GM19035 (cell line): ENCODE data around the gene SERPINB10.
A peak's percentile ranks its signal among the peaks of the same experiment; 100 is the strongest.

Experiments
- ATAC-seq: cut with Tn5 transposase; IDR thresholded peaks from one replicate; pipeline ENCODE4 v1.9.1; 2021; ENCODE audit not compliant: unreplicated experiment

The SERPINB10 gene

GRCh38 chr18:63907664-63908063 is at the start of gene SERPINB10:
Gene SERPINB10 (plus strand): TSS chr18:63907958. CDS start chr18:63915511, 7,553 bp downstream.
- peak; percentile 62 for ATAC-seq

GRCh38 chr18:63858456-63858855 is 49.3 kb upstream of the SERPINB10 start:
- no peak for ATAC-seq

GRCh38 chr18:63859781-63860475 is 47.8 kb upstream of the SERPINB10 start:
- no peak for ATAC-seq

GRCh38 chr18:63860531-63860930 is 47.2 kb upstream of the SERPINB10 start:
- ATAC-seq, result no peak

- ATAC-seq, result no peak
Observed at GRCh38 chr18:63867368-63868125, 40.2 kb upstream of the SERPINB10 start.

- no peak for ATAC-seq
Observed at GRCh38 chr18:63868546-63868945, 39.2 kb upstream of the SERPINB10 start.

GRCh38 chr18:63869374-63869773 is 38.4 kb upstream of the SERPINB10 start:
- ATAC-seq, result no peak

GRCh38 chr18:63869851-63870250 is 37.9 kb upstream of the SERPINB10 start:
- ATAC-seq, result no peak

- ATAC-seq, result no peak
Observed at GRCh38 chr18:63871836-63872235, 35.9 kb upstream of the SERPINB10 start.

GRCh38 chr18:63872586-63872985 is 35.2 kb upstream of the SERPINB10 start:
- ATAC-seq, result no peak

GRCh38 chr18:63878343-63878742 is 29.4 kb upstream of the SERPINB10 start:
- no peak for ATAC-seq

- ATAC-seq, result no peak
Observed at GRCh38 chr18:63878925-63879324, 28.8 kb upstream of the SERPINB10 start.

GRCh38 chr18:63879709-63880108 is 28.0 kb upstream of the SERPINB10 start:
- ATAC-seq, result no peak

GRCh38 chr18:63881851-63882250 is 25.9 kb upstream of the SERPINB10 start:
- no peak for ATAC-seq

- no peak for ATAC-seq
Observed at GRCh38 chr18:63882333-63883141, 25.2 kb upstream of the SERPINB10 start.

- ATAC-seq, result no peak
Observed at GRCh38 chr18:63883617-63884016, 24.1 kb upstream of the SERPINB10 start.

- ATAC-seq, result no peak
Observed at GRCh38 chr18:63887424-63887823, 20.3 kb upstream of the SERPINB10 start, which contains the start of gene SERPINB2. Gene SERPINB2 (plus strand): TSS chr18:63887705. CDS start chr18:63891445, 3,740 bp downstream.

GRCh38 chr18:63888470-63889190 is 19.1 kb upstream of the SERPINB10 start:
- ATAC-seq, result no peak

GRCh38 chr18:63889626-63890025 is 18.1 kb upstream of the SERPINB10 start:
- ATAC-seq, result no peak

GRCh38 chr18:63890237-63890949 is 17.4 kb upstream of the SERPINB10 start:
- ATAC-seq, result no peak
